Airway epithelial cell (primary cell): ENCODE data around the gene CEACAM3. TPM values are rescaled to one million over a fixed set of nuclear protein-coding genes. Genes with fewer than 3 reads are reported as not detected.

Experiments
- total RNA-seq: library from RNA; depleted of rRNA; stranded (reverse); fragments of >200 nt; gene quantifications from 2 replicates; pipeline ENCODE4 v1.2.3, GENCODE V29; 2015

CEACAM3 gene
- total RNA-seq, result not detected in 2 replicates

GRCh38 chr19:41796362-41796761 lies at the start of gene CEACAM3:
Gene CEACAM3, plus strand, starts transcription at chr19:41796587. Its CDS starts 91 bp downstream, at chr19:41796678.

GRCh38 chr19:41755328-41755913 lies 41.0 kb upstream of the CEACAM3 start, which contains the start of gene CEACAM6:
Gene CEACAM6, plus strand, starts transcription at chr19:41755530. Its CDS starts 109 bp downstream, at chr19:41755639.

GRCh38 chr19:41844601-41845000 lies 48.2 kb downstream of the CEACAM3 start, which contains the start of gene LYPD4:
Gene LYPD4, minus strand, starts transcription at chr19:41844683. Its CDS starts 5,398 bp downstream, at chr19:41839285.

GRCh38 chr19:41845001-41845050 lies 48.4 kb downstream of the CEACAM3 start, which contains the start of gene DMRTC2:
Gene DMRTC2, plus strand, starts transcription at chr19:41845042. Its CDS starts 2,387 bp downstream, at chr19:41847429.

GRCh38 chr19:41859618-41860418 lies 63.4 kb downstream of the CEACAM3 start, which contains the start of gene RPS19:
Gene RPS19, plus strand, starts transcription at chr19:41860255. Its CDS starts 520 bp downstream, at chr19:41860775.

Other genes starting within 250 kb of the CEACAM3 start
- not detected in 2 replicates for gene CEACAM21, start 220.4 kb upstream of the CEACAM3 start, total RNA-seq
- gene CEACAM4, start 169.5 kb upstream of the CEACAM3 start, total RNA-seq, result not detected in 2 replicates
- 0.71 TPM in 1 of 2 replicates, not detected in the other for gene CEACAM7, start 108.3 kb upstream of the CEACAM3 start, total RNA-seq
- gene CEACAM5, start 88.0 kb upstream of the CEACAM3 start, total RNA-seq, result 9.5 and 24.6 TPM in 2 replicates
- gene CEACAM6, start 41.1 kb upstream of the CEACAM3 start, total RNA-seq, result 25.0 and 35.1 TPM in 2 replicates
- gene LYPD4, start 48.1 kb downstream of the CEACAM3 start, total RNA-seq, result not detected in 2 replicates
- gene DMRTC2, start 48.5 kb downstream of the CEACAM3 start, total RNA-seq, result not detected in 2 replicates
- 2,184 and 2,295 TPM in 2 replicates for gene RPS19, start 63.7 kb downstream of the CEACAM3 start, total RNA-seq
- not detected in 2 replicates for gene CD79A, start 80.7 kb downstream of the CEACAM3 start, total RNA-seq
- gene ARHGEF1, start 86.6 kb downstream of the CEACAM3 start, total RNA-seq, result 50.2 and 63.1 TPM in 2 replicates
- gene ERFL, start 131.9 kb downstream of the CEACAM3 start, total RNA-seq, result 0.07 TPM in 1 of 2 replicates, not detected in the other
- gene RABAC1, start 162.7 kb downstream of the CEACAM3 start, total RNA-seq, result 166 and 177 TPM in 2 replicates
- 0.33 TPM in 1 of 2 replicates, not detected in the other for gene ATP1A3, start 197.6 kb downstream of the CEACAM3 start, total RNA-seq